ENCODE data around the gene HSCB.

DNA sequence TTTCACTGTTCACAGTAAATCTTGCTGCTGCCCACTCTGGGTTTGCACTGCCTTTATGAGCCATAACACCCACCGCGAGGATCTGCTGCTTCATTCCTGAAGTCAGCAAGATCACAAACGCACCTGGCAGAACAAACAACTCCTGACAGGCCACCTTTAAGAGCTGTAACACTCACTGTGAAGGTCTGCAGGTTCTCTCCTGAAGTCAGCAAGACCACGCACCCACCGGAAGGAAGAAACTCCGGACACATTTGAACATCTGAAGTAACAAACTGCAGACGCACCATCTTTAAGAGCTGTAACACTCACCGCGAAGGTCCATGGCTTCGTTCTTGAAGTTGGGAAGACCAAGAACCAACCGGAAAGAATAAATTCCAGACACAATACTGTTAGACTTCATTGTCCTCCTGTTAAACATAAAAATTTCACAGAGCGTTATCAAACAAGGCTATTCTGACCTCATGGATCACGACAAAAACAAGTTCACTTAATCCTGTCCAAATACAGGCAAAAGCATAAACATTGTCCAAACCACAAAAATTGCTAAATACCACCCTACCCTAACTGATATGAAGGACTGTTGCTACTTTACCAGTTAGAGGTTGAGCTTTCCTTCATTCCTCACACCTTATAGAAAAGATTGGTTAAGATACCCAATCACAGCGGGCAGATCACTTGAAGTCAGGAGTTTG, 27.7 kb downstream of the HSCB start:
- no peak for TF ChIP-seq POLR2AphosphoS5 (IDR thresholded peaks at IDR 0.05)
- TF ChIP-seq, protein P1, sequence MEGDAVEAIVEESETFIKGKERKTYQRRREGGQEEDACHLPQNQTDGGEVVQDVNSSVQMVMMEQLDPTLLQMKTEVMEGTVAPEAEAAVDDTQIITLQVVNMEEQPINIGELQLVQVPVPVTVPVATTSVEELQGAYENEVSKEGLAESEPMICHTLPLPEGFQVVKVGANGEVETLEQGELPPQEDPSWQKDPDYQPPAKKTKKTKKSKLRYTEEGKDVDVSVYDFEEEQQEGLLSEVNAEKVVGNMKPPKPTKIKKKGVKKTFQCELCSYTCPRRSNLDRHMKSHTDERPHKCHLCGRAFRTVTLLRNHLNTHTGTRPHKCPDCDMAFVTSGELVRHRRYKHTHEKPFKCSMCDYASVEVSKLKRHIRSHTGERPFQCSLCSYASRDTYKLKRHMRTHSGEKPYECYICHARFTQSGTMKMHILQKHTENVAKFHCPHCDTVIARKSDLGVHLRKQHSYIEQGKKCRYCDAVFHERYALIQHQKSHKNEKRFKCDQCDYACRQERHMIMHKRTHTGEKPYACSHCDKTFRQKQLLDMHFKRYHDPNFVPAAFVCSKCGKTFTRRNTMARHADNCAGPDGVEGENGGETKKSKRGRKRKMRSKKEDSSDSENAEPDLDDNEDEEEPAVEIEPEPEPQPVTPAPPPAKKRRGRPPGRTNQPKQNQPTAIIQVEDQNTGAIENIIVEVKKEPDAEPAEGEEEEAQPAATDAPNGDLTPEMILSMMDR (IDR thresholded peaks at IDR 0.05): no peak

Measured in sigmoid colon (tissue), 4 donors.